Astrocyte of the spinal cord (primary cell): Measurements from ENCODE around the gene JTB.

Source experiments
- DNase-seq: peaks from one replicate; pipeline ENCODE4 v3.0.0; 2011; ENCODE audit warnings: low read depth, low spot score
- H3K4me3 ChIP-seq: 2 replicates; pipeline ENCODE4 v1.5.1; 2011; ENCODE audit warnings: low read depth, mild to moderate bottlenecking, low read length, moderate library complexity
- in situ Hi-C: cut with HindIII; loops from 2 replicates; pipeline ENCODE4 v1.10.0; 2017; ENCODE audit warnings: low sequenced_read_pairs
- TF ChIP-seq, protein P1 (sequence below): IDR thresholded peaks from 2 replicates; pipeline ENCODE4 v1.5.1; 2012; ENCODE audit warnings: low read depth, mild to moderate bottlenecking, low read length, inconsistent platforms

Gene JTB

DNA sequence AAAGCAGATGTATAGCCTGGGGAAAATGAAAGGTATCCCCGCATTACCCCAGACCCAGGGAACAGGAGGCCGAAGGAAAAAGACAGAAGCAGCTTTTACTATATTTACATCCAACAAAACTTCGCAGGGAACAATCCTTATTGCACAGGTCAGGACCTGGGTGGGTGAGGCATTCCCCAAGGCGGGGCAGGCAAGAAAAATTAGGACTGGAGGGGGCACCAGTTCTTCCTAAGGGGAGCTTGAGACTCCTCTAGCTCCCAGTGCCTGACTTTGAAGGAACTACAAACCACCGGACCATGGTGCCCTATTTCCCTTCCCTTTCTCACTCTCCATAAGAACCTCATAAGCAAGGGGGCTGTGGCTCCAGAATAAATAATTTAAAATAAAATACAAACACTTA is 48.0 kb downstream of the JTB start:
- TF ChIP-seq, protein P1, sequence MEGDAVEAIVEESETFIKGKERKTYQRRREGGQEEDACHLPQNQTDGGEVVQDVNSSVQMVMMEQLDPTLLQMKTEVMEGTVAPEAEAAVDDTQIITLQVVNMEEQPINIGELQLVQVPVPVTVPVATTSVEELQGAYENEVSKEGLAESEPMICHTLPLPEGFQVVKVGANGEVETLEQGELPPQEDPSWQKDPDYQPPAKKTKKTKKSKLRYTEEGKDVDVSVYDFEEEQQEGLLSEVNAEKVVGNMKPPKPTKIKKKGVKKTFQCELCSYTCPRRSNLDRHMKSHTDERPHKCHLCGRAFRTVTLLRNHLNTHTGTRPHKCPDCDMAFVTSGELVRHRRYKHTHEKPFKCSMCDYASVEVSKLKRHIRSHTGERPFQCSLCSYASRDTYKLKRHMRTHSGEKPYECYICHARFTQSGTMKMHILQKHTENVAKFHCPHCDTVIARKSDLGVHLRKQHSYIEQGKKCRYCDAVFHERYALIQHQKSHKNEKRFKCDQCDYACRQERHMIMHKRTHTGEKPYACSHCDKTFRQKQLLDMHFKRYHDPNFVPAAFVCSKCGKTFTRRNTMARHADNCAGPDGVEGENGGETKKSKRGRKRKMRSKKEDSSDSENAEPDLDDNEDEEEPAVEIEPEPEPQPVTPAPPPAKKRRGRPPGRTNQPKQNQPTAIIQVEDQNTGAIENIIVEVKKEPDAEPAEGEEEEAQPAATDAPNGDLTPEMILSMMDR: no peak
- H3K4me3 ChIP-seq: no peak overlapping the region
- in situ Hi-C loops: no loop called here
- DNase-seq: no peak

DNA sequence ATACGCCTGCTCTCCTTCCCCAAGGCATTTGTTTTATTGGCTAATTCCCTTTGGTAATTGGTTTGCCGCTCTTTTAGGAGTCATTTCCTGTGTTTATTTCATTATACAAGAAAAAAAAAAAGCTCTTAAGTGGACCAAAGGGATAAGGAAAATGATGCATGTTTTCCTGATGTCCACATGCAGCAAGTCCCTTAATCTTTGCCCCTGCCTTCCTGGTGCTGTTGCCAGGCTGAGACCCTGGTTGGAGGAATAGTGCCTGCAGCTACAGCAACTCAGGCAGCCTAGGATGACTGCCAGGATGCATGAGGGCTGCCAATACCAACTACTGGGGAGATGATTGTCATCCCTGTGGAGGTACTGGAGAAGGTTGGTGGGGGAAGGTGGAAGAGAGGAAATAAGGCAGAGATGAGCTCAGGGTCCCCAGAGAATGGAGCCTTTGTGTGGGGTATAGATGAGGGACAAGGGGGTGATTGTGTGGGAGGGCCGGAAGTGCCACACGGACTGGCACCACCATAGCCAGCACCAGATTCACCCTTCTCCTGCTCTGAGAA is 48.6 kb downstream of the JTB start:
- H3K4me3 ChIP-seq: no peak overlapping the region
- in situ Hi-C loops: no loop called here
- peak; percentile 3 for DNase-seq
- TF ChIP-seq, protein P1: no peak

DNA sequence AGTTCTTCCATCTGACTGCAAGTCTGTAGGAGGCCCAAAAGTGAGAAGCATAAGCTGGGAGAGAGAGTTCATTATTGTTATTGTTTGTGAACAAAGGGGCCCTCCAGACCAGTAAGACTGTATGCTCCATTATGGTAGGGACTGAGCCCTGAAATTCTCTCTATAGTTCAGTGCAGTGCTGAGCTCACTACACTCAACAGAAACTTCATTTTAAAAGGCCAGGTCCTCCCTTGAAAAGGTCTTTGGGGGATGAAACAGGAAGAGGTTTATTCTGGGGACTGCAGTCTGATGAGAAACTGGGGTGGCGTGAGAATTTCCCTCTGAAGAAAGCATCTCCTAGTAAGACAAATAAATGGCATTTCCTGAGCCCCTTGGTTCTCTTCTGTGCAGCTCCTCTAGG is 49.2 kb downstream of the JTB start:
- in situ Hi-C loops: no loop called here
- no peak for DNase-seq
- no peak overlapping the region for H3K4me3 ChIP-seq
- TF ChIP-seq, protein P1: no peak

DNA sequence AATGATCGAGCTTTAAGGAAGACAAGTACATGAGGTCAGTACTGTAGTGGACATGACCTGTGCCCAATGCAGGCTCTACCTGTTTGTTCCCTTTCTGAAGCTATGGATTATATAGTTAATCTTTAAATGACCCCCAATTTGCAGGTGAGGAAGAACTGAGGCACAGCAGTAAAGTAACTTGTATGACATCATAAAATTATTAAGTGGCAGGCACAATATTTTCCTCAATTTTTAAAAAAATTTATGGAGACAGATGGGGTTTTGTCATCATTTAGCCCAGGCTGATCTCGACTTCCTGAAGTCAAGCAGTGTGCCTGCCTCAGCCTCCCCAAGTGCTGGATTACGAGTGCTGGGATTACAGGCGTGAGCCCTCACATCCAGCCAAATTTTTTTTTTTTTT is 51.1 kb downstream of the JTB start:
- no peak for DNase-seq
- TF ChIP-seq, protein P1: no peak

More for the DNA sequence above, 51.1 kb downstream of the JTB start:
- in situ Hi-C loops: no loop called here
- H3K4me3 ChIP-seq: no peak overlapping the region
